HEK293T (cell line): ENCODE measurements around the gene AP1AR.
"Not testable (repeated sequence)": the region's sequence is repeated elsewhere in the genome, so short reads cannot be mapped to it uniquely, and the experiment has no call there.

Experiments
- CTCF ChIA-PET: fragments of 350-600 bp; formaldehyde crosslinking; extraction: SDS; loops from one replicate; lab custom pipeline; 2021; ENCODE audit warnings: antibody characterized with exemption, inconsistent platforms; lab: Yijun Ruan, JAX
- POLR2A ChIA-PET: fragments of 350-600 bp; formaldehyde crosslinking; extraction: SDS; loops from one replicate; lab custom pipeline; 2020; ENCODE audit warnings: antibody characterized with exemption, inconsistent platforms; lab: Yijun Ruan, JAX
- DNase-seq: peaks from one replicate; pipeline ENCODE4 v3.0.0; 2012; ENCODE audit warnings: mixed read lengths; ENCODE audit errors: extremely low spot score
- ARNT ChIP-seq: fragments of 450-650 bp; IDR thresholded peaks from 2 replicates; pipeline ENCODE4 v1.6.1; 2017; ENCODE audit warnings: mild to moderate bottlenecking
- BHLHE40 ChIP-seq: fragments of 450-650 bp; IDR thresholded peaks from 2 replicates; pipeline ENCODE4 v1.6.1; 2016; ENCODE audit warnings: mild to moderate bottlenecking, moderate library complexity, borderline replicate concordance
- CTBP1 ChIP-seq: fragments of 450-650 bp; IDR thresholded peaks from 2 replicates; pipeline ENCODE4 v1.6.1; 2016; ENCODE audit warnings: borderline replicate concordance
- ELF4 ChIP-seq: fragments of 450-650 bp; IDR thresholded peaks from 2 replicates; pipeline ENCODE4 v1.6.1; 2017; ENCODE audit warnings: antibody characterized with exemption
- FOXA1 ChIP-seq: fragments of 450-650 bp; IDR thresholded peaks from 2 replicates; pipeline ENCODE4 v1.6.1; 2016; ENCODE audit warnings: mild to moderate bottlenecking
- FOXK2 ChIP-seq: fragments of 450-650 bp; IDR thresholded peaks from 2 replicates; pipeline ENCODE4 v1.6.1; 2016; ENCODE audit warnings: mild to moderate bottlenecking
- FOXM1 ChIP-seq: fragments of 450-650 bp; IDR thresholded peaks from 2 replicates; pipeline ENCODE4 v1.6.1; 2017; ENCODE audit warnings: mild to moderate bottlenecking, borderline replicate concordance
- HDGF ChIP-seq: fragments of 450-650 bp; IDR thresholded peaks from 2 replicates; pipeline ENCODE4 v1.6.1; 2017; ENCODE audit warnings: antibody characterized with exemption, borderline replicate concordance
- L3MBTL2 ChIP-seq: fragments of 450-650 bp; conservative IDR thresholded peaks from 2 replicates; pipeline ENCODE4 v1.6.1; 2016; ENCODE audit warnings: mild to moderate bottlenecking
- LEF1 ChIP-seq: fragments of 450-650 bp; IDR thresholded peaks from 2 replicates; pipeline ENCODE4 v1.6.1; 2017; ENCODE audit warnings: mild to moderate bottlenecking, borderline replicate concordance
- NFRKB ChIP-seq: fragments of 450-650 bp; IDR thresholded peaks from 2 replicates; pipeline ENCODE4 v1.6.1; 2016; ENCODE audit warnings: mild to moderate bottlenecking, moderate library complexity
- PKNOX1 ChIP-seq: fragments of 450-650 bp; IDR thresholded peaks from 2 replicates; pipeline ENCODE4 v1.6.1; 2016
- SP1 ChIP-seq: fragments of 450-650 bp; IDR thresholded peaks from 2 replicates; pipeline ENCODE4 v1.6.1; 2017
- SUZ12 ChIP-seq: fragments of 450-650 bp; IDR thresholded peaks from 2 replicates; pipeline ENCODE4 v1.6.1; 2016; ENCODE audit warnings: mild to moderate bottlenecking
- TARDBP ChIP-seq: fragments of 450-650 bp; IDR thresholded peaks from 2 replicates; pipeline ENCODE4 v1.6.1; 2016
- ZNF384 ChIP-seq: fragments of 450-650 bp; IDR thresholded peaks from 2 replicates; pipeline ENCODE4 v1.6.1; 2016

AP1AR gene

DNA sequence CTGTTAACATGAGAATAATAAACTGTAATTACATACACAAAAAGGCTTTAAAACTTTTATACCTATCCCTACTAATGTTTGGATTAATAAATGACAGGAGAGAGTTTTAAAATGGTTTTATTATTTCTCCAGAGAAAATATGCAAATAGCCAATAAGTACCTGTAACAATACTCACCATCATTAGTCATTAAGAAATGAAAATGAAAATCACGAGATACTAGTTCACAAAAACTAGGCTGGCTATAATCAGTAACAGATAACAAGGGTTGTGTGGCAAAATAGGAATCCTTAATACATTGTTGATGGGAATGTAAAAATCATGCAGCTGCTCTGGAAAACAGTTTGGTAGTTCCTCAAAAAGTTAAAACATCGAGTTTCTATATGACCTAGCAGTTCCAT is 25.2 kb upstream of the AP1AR start:
- no peak for DNase-seq
- TF ChIP-seq ELF4, result no peak
- no peak for TF ChIP-seq SUZ12
- TF ChIP-seq L3MBTL2, result no peak
- TF ChIP-seq NFRKB, result no peak
- no peak for TF ChIP-seq SP1
- TF ChIP-seq TARDBP, result no peak
- TF ChIP-seq HDGF, result no peak
- TF ChIP-seq BHLHE40, result no peak
- no peak for TF ChIP-seq ARNT
- no peak for TF ChIP-seq FOXA1
- no peak for TF ChIP-seq PKNOX1
- no peak for TF ChIP-seq FOXK2
- TF ChIP-seq FOXM1, result no peak
- ChIA-PET CTCF (no interaction called here), POLR2A (no interaction called here)

DNA sequence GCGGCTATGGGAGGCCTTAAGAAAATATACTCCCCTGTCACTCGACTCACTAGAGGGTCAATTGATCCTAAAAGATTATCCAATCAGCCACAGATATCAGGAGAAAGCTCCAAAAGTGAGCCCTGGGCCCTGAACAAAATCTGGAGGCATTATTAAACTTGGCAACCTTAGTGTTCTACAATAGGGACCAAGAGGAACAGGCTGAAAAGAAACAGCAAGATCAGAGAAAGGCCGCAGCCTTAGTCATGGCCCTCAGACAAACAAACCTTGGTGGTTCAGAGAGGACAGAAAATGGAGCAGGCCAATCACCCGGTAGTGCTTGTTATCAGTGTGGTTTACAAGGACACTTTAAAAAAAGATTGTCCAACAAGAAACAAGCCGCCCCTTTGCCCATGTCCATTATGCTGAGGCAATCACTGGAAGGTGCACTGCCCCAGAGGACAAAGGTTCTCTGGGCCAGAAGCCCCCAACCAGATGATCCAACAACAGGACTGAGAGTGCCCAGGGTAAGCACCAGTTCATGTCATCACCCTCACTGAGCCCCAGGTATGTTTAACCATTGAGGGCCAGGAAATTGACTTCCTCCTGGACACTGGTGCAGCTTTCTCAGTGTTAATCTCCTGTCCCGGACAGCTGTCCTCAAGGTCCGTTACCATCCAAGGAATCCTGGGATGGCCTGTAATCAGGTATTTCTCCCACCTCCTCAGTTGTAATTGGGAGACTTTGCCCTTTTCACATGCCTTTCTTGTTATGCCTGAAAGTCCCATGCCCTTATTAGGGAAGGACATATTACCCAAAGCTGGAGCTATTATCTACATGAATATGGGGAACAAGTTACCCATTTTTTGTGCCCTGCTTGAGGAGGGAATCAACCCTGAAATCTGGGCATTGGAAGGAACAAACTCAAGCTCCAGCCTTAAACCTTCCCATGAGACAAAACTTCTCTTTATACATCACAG is 23.2 kb upstream of the AP1AR start:
- POLR2A ChIA-PET, CTCF ChIA-PET, DNase-seq: not testable (repeated sequence)

- no peak for DNase-seq
- ChIA-PET POLR2A (no interaction called here), CTCF (no interaction called here)
- TF ChIP-seq NFRKB (no peak), CTBP1 (no peak), BHLHE40 (no peak), FOXA1 (no peak), L3MBTL2 (no peak), SP1 (no peak), FOXM1 (no peak), ELF4 (no peak), FOXK2 (no peak), SUZ12 (no peak), PKNOX1 (no peak), ZNF384 (no peak), TARDBP (no peak), HDGF (no peak)
These were observed 20.8 kb upstream of the AP1AR start for GRCh38 chr4:112210777-112211176.

DNA sequence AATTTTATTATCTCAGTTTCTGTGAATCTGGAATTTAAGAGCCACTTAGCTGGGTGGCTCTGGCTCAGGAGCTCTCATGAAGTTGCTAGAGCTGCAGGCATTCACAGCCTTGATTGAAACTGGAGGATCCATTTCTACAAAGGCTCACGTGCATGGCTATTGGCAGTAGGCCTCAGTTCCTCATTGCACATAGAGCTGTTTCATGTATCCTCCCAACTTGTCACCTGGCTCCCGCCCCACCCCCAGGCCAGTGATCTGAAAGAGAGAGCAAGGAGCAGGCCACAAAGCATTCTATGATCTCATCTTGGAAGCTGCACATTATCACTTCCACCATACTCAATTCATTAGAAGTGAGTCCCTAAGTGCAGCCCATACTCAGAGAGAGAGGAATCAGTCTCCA is 18.5 kb upstream of the AP1AR start:
- POLR2A ChIA-PET, result no interaction called here
- CTCF ChIA-PET, result no interaction called here
- TF ChIP-seq ZNF384 (no peak), L3MBTL2 (no peak), HDGF (no peak), PKNOX1 (no peak), SUZ12 (no peak), FOXA1 (no peak), FOXK2 (no peak), ELF4 (no peak), CTBP1 (no peak), NFRKB (no peak), LEF1 (no peak), TARDBP (no peak), SP1 (no peak), BHLHE40 (no peak), ARNT (no peak), FOXM1 (no peak)
- no peak for DNase-seq

- TF ChIP-seq NFRKB, result no peak
- no peak for TF ChIP-seq PKNOX1
- TF ChIP-seq CTBP1, result no peak
- no peak for TF ChIP-seq ELF4
- TF ChIP-seq SP1, result no peak
- TF ChIP-seq FOXK2, result no peak
- TF ChIP-seq FOXA1, result no peak
- no peak for TF ChIP-seq TARDBP
- ChIA-PET CTCF (interaction anchor here (0.7 to 1.6 kb wide), 3 partner anchors 14 to 22 kb away, joined by 3 to 9 read pairs (median 4); no protein-coding TSS in a partner anchor), POLR2A (no interaction called here)
These were observed 17.7 kb upstream of the AP1AR start for GRCh38 chr4:112213856-112214255.

More at GRCh38 chr4:112213856-112214255, 17.7 kb upstream of the AP1AR start:
- DNase-seq, result no peak
